Left lung (tissue), 10 donors: Measurements from ENCODE around the gene NOD1. TPM values are rescaled to one million over a fixed set of nuclear protein-coding genes. Genes with fewer than 3 reads are reported as not detected.
"Not testable (repeated sequence)": the region's sequence is repeated elsewhere in the genome, so short reads cannot be mapped to it uniquely, and the experiment has no call there.

Experiments
- ATAC-seq: fragments of 200-7000 bp; cut with Tn5 transposase; one replicate; pipeline ENCODE4 v1.9.1; 2020; ENCODE audit warnings: moderate library complexity
- DNase-seq, 4 donors: peaks; one replicate each; pipeline ENCODE4 v3.0.0-alpha.2; 2013 to 2020
- H3K27ac ChIP-seq, 2 donors: fragments of 200-600 bp; sonication (generic) in 1 of 2; one replicate each; pipeline versions ENCODE4 v1.5.0 to v1.8.0; 2020 to 2021
- H3K27me3 ChIP-seq, 2 donors: fragments of 200-600 bp; sonication (generic) in 1 of 2; one replicate each; pipeline versions ENCODE4 v1.5.0 to v1.8.0; 2020 to 2021
- H3K36me3 ChIP-seq, 2 donors: fragments of 200-600 bp; sonication (generic) in 1 of 2; one replicate each; pipeline versions ENCODE4 v1.5.0 to v1.8.0; 2020 to 2021
- H3K4me1 ChIP-seq, 2 donors: fragments of 200-600 bp; one replicate each; pipeline ENCODE4 v1.8.0; 2021
- H3K4me3 ChIP-seq, 2 donors: fragments of 200-600 bp; sonication (generic) in 1 of 2; one replicate each; pipeline versions ENCODE4 v1.5.0 to v1.8.0; 2020 to 2021; ENCODE audit warnings: mild to moderate bottlenecking in 1 of 2
- H3K9me3 ChIP-seq, 2 donors: fragments of 200-600 bp; sonication (generic) in 1 of 2; one replicate each; pipeline versions ENCODE4 v1.5.0 to v1.8.0; 2020 to 2021
- intact Hi-C, 2 donors: fragments of 100-400 bp; cut with DNase I; formaldehyde crosslinking; loops; one replicate each; pipeline versions ENCODE4 v1.11.2 to v1.14.2; 2022
- polyA plus RNA-seq, 6 donors: library from polyadenylated mRNA; unstranded; fragments of 120-200 nt; gene quantifications; one replicate each; pipeline ENCODE4 v1.2.1, GENCODE V29; 2013; ENCODE audit not compliant: insufficient read length in 6 of 6
- total RNA-seq, 2 donors: library from RNA; stranded (reverse); fragmentation: NEBNext Ultra II Directional; extraction: Animal tissue kit (Norgen Biotek cat#: 25700); gene quantifications; one replicate each; pipeline ENCODE4 v1.2.1, GENCODE V29; 2021
- TF ChIP-seq, protein P1 (sequence below), 2 donors: fragments of 200-600 bp; sonication (generic) in 1 of 2; IDR thresholded peaks; one replicate each; pipeline versions ENCODE4 v1.5.0 to v1.8.0; 2021; ENCODE audit warnings: antibody characterized with exemption in 2 of 2
- donor health status: DM: no; HTN: yes; CAD: no.
- donor health status: DM: no; HTN: no; CAD: no.

The NOD1 gene
- total and polyA plus RNA-seq, 8 donors = 18.4 to 27.4 (median 24.9) TPM

GRCh38 chr7:30510124-30511075 lies 31.8 kb upstream of the NOD1 start:
- ATAC-seq (peak; percentile 95), DNase-seq (peak in 1 of 4 donors; percentile 49)
- Histone ChIP-seq H3K27ac (no peak overlapping the region), H3K36me3 (no peaks in the 10 kb centered on the region), H3K4me3 (no peak overlapping the region), H3K27me3 (no peaks in the 10 kb centered on the region), H3K9me3 (peaks cover 0 to 3% of the 10 kb centered on the region in 2 donors), H3K4me1 (peaks cover 0 to 12% of the 10 kb centered on the region in 2 donors)
- TF ChIP-seq, protein P1, sequence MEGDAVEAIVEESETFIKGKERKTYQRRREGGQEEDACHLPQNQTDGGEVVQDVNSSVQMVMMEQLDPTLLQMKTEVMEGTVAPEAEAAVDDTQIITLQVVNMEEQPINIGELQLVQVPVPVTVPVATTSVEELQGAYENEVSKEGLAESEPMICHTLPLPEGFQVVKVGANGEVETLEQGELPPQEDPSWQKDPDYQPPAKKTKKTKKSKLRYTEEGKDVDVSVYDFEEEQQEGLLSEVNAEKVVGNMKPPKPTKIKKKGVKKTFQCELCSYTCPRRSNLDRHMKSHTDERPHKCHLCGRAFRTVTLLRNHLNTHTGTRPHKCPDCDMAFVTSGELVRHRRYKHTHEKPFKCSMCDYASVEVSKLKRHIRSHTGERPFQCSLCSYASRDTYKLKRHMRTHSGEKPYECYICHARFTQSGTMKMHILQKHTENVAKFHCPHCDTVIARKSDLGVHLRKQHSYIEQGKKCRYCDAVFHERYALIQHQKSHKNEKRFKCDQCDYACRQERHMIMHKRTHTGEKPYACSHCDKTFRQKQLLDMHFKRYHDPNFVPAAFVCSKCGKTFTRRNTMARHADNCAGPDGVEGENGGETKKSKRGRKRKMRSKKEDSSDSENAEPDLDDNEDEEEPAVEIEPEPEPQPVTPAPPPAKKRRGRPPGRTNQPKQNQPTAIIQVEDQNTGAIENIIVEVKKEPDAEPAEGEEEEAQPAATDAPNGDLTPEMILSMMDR (IDR thresholded peaks at IDR 0.05) = peak; percentile 78 to 89
- intact Hi-C loops = loop anchor here in 1 of 2 donors (10.0 kb wide), 1 partner anchor 54 kb away; no protein-coding TSS in a partner anchor

- H3K27me3 ChIP-seq, DNase-seq, ATAC-seq, H3K27ac ChIP-seq, H3K9me3 ChIP-seq, H3K4me3 ChIP-seq, H3K36me3 ChIP-seq, intact Hi-C loops: not testable (repeated sequence)
- H3K4me1 ChIP-seq = peaks cover 0 to 12% of the 10 kb centered on the region in 2 donors
These were observed 30.7 kb upstream of the NOD1 start for GRCh38 chr7:30509171-30509857.

- H3K4me3 ChIP-seq = not testable (repeated sequence)
These were observed 28.8 kb upstream of the NOD1 start for GRCh38 chr7:30507346-30507900.

GRCh38 chr7:30505174-30505697 lies 26.7 kb upstream of the NOD1 start:
- Histone ChIP-seq H3K27ac (peak overlapping the region; percentile 83 to 85), H3K9me3 (peaks cover 0 to 3% of the 10 kb centered on the region in 2 donors), H3K4me3 (peak overlapping the region; percentile 74 to 98), H3K4me1 (peaks cover 12 to 25% of the 10 kb centered on the region in 2 donors), H3K27me3 (no peaks in the 10 kb centered on the region), H3K36me3 (no peaks in the 10 kb centered on the region)
- TF ChIP-seq, protein P1 (IDR thresholded peaks at IDR 0.05) = no peak
- intact Hi-C loops = no loop called here
- DNase-seq = no peak
- peak; percentile 11 for ATAC-seq

More at GRCh38 chr7:30507346-30507900, 28.8 kb upstream of the NOD1 start:
- H3K9me3 ChIP-seq, intact Hi-C loops, ATAC-seq, H3K27ac ChIP-seq, DNase-seq, H3K27me3 ChIP-seq, H3K36me3 ChIP-seq: not testable (repeated sequence)
- H3K4me1 ChIP-seq = peaks cover 12 to 30% of the 10 kb centered on the region in 2 donors

DNA sequence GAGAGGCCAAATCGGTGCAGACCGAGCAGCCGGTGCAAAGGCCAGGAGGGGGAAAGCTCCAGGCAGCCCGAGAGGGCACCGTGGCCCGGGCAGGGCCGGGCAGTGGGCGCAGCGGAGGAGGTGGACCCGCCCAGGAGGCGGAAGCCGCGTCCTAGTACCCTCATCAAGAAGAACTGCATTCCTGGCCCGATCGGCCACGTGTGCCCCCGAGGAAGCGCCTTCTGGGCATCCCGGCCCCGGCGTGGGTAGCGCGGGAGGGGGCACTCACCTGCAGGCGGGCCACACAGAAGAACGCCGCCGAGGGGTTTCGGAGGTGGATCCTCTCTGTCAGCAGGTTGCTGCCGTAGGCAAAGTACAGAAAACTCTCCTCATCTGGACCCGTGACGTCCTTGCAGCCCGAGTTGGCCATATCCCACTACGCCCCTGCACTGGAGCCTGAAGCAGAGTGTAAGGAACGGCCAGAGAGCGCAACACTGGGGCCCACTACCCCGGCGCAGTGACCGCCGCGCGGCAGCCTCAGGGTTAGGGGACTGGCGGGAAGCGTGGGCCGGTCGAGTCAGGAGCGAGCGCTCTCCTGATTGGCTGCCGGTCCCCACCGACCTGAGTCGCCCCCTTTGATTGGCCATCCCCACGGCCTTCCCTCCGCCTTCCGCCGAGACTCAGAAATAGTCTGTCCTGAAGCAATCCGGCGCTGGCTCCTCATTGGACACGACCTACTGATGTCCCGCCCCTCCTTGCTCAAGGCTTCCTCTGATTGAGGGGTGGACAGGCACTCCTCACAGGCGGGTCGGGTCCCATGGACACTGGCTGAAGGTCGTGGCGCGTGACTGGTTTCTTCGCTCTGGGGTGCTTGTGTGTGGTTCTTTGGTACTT lies 26.0 kb upstream of the NOD1 start, which contains the start of gene GGCT:
Gene GGCT, minus strand, starts transcription at position 529 of the 873 bp plus-strand sequence. Its CDS starts 120 bp downstream, at position 409.
- Histone ChIP-seq H3K27ac (peak within 1 kb of the TSS; percentile 83 to 85), H3K27me3 (no peaks in the 10 kb centered on the region), H3K4me1 (peaks cover 12 to 19% of the 10 kb centered on the region in 2 donors), H3K36me3 (peaks cover 0 to under 1% of the 10 kb centered on the region in 2 donors), H3K4me3 (peak within 1 kb of the TSS; percentile 74 to 98), H3K9me3 (peaks cover 0 to 3% of the 10 kb centered on the region in 2 donors)
- ATAC-seq (peak; percentile 98), DNase-seq (peak; percentile 96 to 99 (median 98))
- intact Hi-C loops = no loop called here
- TF ChIP-seq, protein P1 (IDR thresholded peaks at IDR 0.05) = no peak
